ENCODE measurements around the gene STK32B. TPM values are rescaled to one million over a fixed set of nuclear protein-coding genes. Genes with fewer than 3 reads are reported as not detected.

Gene STK32B
- total RNA-seq, 1 experiment from 2014 or later: 7.6 TPM

DNA sequence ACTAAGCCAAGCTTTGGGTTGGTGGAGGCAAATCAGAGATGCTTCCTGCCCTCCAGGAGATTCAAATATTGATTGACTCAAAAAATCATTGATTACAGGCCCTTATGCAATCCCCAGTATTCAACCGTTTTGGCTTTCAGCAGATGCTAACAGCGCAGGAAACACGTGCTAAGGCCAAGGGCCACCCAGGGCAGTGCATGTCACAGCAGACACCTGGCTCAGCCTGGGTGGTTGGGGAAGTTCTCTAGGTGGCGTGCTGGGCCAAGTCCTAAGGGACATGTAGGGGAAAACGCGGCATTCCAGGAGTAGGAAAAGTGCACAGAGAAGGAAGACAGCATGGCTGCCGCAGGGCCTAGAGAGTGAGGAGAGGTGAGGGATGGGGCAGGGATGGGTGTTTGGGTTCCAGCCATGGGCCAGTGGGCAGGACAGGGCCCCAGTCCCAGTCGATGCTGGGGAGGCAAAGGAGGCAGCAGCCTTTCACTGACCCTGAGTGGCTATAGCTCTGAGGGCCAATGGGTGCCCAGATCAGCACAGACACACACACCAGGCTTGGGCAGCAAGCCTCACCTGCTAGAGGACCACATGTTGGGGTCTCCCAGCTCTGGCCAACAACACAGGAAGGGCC lies 418.0 kb downstream of the STK32B start:
- DNase-seq (ENCODE audit: low read depth): no peak

- no peak for DNase-seq (ENCODE audit: low read depth)
Measured at GRCh38 chr4:5469861-5470260, 418.6 kb downstream of the STK32B start.

DNA sequence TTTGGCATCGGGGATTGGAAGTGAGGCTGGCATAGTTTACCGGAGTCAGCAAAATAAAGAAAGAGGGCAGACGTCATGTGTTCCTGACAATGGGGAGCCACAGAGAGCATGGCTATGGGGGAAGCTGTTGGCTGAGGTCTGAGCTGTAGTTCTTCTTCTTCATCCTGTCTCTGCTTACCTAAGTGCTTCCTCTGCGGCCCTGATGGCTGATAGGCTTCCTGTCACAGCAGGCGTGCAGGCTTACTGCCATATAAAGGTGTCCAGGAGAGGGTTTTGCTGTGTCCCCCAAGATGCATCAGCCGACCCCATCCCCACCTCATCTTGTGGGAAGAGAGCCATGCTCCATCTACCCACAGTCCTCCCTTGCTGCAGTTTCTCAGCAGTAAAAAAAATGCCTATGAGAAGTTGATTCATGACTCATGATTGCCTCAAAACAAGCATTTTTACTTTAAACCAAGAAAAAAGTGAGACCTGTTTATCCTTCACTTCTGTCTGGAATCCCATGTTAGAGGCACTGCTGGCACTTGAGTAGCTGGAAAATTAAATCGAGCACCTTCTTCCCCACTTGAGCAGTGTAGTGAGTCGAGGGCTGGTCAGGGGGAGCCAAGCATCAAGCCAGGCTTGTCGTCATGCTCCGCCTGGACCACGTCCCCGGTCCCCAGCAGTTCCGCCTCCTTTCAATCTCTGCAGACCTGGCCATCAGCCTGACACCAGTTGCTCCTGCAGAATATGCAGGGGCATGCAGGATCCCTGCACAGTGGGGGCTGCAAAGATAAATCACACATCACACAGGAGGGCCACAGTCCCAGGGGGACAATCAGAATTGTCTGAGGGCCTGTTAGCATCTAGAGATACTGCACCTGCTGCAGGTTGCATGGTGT lies 419.3 kb downstream of the STK32B start:
- DNase-seq (ENCODE audit: low read depth): no peak

GRCh38 chr4:5471206-5471605 lies 419.9 kb downstream of the STK32B start:
- no peak for DNase-seq (ENCODE audit: low read depth)

DNA sequence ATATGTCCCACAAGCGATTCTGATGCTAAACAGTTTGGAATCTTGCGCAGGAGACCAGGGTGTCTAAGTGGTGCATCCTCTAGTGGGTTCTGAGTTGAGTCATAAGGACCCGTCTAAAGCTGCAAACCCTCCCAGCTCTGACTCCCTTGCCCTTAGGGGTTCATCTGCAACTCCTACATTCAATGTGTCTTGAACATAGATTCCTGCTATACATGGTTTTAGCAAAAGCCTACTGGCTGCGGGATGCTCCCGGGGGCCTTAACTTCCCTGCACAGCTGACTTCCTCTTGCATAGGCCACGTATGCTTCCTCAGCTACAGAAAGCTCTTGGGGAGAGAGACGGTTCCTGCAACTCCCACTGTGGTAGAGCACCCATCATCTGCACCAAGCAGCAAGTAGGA lies 420.4 kb downstream of the STK32B start:
- no peak for DNase-seq (ENCODE audit: low read depth)

DNA sequence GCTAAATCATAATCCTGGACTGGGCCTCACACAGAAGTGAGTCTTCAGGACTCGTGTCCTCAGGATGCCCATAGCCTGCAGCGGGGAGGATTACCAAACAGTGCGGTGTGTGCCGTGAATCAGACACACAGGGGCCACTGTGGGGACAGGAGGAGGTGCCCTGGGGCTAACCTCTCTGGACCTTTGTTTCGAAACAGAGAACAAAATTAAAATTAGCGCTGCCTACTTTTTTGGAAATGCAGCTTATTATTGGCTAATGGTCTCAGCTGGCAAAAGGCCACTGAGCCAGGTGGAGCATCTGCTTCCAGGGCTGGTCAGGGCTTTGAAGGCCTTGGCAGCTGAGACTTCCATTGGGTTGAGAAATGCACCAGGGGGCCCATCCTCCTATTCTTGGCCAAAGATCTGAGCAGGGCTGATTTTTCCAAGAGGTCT lies 420.9 kb downstream of the STK32B start:
- peak; percentile 53 for DNase-seq (ENCODE audit: low read depth)

- DNase-seq (ENCODE audit: low read depth): no peak
Measured at GRCh38 chr4:5473125-5473524, 421.8 kb downstream of the STK32B start.

DNA sequence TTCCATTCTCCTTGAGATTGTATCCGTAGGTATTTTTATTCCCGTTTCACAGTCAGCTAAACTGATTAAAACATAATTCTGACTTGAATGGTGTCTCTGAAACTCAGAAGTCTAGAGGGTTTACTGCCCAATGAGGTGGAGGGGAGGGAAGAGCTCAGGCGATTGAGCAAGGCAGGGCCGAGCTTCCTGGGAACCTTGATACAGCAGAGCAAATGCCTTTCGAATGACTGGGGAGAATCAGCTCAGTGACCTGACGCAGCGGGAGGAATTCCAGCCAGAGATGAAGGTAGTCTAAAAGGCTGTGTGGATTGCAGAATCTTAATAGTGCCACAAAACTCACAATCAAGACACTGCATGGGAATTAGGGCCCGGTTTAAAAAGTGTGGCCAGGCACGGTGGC lies 423.5 kb downstream of the STK32B start:
- peak; percentile 82 for DNase-seq (ENCODE audit: low read depth)

DNA sequence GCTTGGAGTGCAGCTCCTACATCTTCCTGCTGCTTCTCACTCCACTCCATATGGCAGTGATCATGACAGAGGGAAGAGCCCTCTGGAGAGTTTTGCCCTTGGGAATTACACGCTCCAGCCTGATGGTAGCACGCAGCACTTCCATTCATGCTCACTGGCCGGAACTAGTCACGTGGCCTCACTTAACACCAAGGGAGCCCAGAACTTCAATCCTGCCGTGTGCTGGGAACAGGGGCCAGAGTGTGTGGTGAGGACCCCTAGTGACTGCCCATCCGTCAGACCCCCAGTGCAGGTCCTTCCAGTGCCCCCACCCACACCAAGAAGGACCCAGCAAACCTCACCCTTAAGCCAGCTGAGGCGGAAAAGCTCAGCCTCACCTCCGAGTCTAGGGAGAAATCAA lies 426.3 kb downstream of the STK32B start:
- no peak for DNase-seq (ENCODE audit: low read depth)

GRCh38 chr4:5478169-5478568 lies 426.9 kb downstream of the STK32B start:
- no peak for DNase-seq (ENCODE audit: low read depth)

- DNase-seq (ENCODE audit: low read depth): no peak
Measured at GRCh38 chr4:5478697-5479096, 427.4 kb downstream of the STK32B start.

GRCh38 chr4:5479518-5480060 lies 428.3 kb downstream of the STK32B start:
- no peak for DNase-seq (ENCODE audit: low read depth)

DNA sequence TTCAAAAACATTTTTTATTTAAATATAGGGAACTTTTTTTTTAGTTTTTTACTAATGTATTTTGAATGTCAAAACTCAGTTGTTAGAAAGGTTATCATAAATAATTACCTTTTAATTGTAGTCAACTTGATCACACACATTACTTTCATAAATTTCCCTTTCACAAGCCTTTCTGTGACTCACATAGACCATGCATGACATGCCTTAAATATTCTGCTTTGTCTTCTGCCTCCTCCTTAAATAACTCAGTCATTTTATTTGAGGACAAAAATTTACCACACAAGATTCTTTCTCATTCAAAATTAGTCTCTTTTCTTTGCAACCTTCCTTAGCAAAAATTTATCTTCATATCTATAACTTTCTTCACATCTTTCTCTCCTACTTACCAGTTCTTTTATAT lies 437.1 kb downstream of the STK32B start:
- DNase-seq (ENCODE audit: low read depth): no peak

DNA sequence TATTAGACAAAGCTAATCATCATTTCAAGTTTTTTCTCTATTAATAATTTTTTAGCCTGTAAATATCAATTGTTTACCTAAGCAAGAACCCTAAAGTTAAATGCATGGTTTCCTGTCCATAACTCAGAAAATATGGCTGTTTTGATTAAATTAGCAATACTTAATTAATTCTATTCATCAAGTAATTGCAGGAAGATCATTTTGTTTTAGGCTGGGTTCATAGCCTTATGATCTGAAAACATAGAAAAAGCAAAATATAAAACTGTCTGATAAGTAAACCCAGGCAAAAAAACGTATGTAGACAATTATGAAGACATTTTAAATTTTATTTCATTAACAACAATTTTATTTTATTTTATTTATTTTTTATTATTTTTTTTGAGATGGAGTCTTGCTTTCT lies 438.0 kb downstream of the STK32B start:
- no peak for DNase-seq (ENCODE audit: low read depth)

DNA sequence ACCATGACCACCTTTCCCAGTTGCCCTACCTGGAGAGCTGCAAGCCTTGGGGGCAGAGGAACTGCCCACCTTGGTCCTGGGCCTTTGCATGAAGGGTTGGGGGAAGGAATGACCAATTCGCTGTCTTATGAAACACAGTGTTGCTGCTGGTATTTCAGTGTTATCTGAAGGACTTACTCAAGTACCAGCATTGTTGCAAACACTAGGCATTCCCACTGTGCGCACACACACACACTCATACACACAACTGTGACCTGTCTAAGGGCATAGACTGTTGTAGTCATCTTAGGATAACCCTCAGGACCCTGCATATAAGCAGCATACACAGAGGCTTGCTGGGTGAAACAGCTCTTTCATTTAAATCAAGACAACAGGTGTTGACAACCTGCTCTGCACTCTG lies 446.2 kb downstream of the STK32B start:
- DNase-seq (ENCODE audit: low read depth): no peak

- DNase-seq (ENCODE audit: low read depth): peak; percentile 42
Measured at GRCh38 chr4:5500165-5500564, 448.9 kb downstream of the STK32B start.

DNA sequence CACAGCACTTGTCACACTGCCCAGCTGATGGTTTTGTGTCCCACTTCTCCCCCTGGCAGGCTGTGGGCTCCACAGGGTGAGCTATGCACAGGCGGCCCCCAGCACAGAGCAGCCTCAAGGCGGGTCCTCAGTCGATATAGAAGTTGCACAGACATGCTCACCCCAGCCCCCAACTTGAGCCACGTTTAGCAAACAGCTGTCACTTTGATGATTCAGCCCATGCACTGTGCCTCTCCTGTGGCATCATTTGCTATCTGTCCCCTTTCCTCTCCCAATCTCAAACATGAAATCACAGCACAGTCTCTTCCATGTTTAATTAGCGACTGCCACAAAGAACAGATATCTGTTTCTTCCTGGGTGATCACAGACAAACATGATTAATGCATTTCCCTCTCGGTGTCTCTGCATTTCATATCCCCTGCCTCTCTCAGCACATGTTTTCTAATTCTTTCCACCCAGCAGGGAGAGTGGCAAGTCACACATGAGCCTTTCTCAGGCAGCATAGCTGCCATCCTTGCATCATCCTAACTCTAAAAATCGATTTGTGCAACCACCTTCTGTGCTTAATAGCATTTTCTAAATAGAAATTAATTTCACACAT lies 452.2 kb downstream of the STK32B start:
- no peak for DNase-seq (ENCODE audit: low read depth)

DNA sequence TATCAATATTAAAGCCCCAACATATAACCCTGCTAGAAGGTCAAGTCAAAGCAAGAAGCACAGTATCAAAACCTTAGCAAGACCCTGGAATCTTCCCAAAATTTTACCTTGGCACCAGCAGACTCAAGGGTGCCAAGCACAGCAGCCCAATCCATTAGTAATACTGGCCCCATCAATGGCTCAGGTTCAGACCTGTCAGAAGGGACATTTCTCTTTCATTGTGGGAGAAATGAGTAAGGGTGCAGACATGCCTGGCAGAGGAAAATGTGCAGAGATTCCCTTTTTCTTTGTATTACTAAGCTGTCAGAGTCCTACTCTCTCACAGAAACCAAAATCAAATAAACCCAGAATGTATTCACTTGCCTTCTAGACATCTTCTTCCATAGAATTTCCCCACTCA lies 453.2 kb downstream of the STK32B start:
- DNase-seq (ENCODE audit: low read depth): no peak

DNA sequence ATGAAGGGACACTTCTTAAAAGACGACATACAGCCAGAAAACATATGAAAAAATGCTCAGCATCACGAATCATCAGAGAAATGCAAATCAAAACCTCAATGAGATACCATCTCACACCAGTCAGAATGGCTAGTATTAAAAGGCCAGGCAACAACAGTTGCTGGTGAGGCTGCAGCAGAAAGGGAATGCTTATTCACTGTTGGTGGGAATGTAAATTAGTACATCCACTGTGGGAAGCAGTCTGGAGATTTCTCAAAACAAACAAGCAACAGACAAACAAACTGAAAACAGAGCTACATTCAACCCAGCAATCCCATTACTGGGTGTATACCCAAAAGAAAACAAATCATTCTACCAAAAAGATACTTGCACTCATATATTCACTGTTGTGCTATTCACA lies 459.2 kb downstream of the STK32B start:
- DNase-seq (ENCODE audit: low read depth): no peak

GRCh38 chr4:5511791-5512190 lies 460.5 kb downstream of the STK32B start:
- peak; percentile 13 for DNase-seq (ENCODE audit: low read depth)

DNA sequence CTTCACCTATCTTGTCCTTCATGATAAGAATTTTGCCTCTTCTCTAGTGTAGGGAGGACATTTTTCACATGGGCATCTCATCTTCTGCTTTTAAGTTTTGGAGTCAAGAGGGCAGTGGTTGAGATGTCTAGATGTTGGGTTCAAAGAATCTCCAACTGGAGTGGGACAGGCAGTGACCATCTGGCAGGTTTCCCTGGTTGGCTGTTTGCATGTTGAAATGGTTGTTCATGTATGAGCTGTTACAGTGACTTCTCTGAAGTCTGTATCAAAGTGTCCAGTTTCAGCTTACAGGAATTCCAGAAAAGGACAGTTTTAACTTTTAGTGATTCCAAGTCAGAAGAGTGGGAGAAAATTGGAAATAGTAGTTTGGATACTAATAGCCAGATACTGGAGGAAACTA lies 464.4 kb downstream of the STK32B start:
- DNase-seq (ENCODE audit: low read depth): no peak

DNA sequence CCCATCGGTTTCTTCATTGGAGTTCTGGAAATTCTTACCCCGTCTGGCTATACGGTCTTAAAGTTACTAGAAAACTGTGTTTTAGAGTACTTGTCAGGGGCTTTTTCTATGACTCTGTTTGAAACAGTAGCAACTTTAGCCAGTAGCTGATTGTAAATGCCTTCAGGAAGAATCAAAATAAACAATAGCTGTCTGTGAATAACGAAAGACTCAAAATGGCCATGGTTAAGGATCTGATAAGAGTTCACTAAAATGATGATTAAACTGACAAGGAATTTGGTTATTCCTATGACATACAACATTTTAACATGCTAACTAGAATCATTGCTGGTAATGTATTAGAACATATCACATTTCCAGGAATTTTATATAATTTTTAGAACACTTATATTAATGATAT lies 466.1 kb downstream of the STK32B start:
- peak; percentile 64 for DNase-seq (ENCODE audit: low read depth)

All from M059J (cell line).